ENCODE measurements around the gene RDH14. TPM values are rescaled to one million over a fixed set of nuclear protein-coding genes. Genes with fewer than 3 reads are reported as not detected.
A peak's percentile ranks its signal among the peaks of the same experiment; 100 is the strongest.

RDH14 gene, protein sequence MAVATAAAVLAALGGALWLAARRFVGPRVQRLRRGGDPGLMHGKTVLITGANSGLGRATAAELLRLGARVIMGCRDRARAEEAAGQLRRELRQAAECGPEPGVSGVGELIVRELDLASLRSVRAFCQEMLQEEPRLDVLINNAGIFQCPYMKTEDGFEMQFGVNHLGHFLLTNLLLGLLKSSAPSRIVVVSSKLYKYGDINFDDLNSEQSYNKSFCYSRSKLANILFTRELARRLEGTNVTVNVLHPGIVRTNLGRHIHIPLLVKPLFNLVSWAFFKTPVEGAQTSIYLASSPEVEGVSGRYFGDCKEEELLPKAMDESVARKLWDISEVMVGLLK
- total RNA-seq = 10 to 100 TPM; 18.8 to 19.4 TPM

DNA sequence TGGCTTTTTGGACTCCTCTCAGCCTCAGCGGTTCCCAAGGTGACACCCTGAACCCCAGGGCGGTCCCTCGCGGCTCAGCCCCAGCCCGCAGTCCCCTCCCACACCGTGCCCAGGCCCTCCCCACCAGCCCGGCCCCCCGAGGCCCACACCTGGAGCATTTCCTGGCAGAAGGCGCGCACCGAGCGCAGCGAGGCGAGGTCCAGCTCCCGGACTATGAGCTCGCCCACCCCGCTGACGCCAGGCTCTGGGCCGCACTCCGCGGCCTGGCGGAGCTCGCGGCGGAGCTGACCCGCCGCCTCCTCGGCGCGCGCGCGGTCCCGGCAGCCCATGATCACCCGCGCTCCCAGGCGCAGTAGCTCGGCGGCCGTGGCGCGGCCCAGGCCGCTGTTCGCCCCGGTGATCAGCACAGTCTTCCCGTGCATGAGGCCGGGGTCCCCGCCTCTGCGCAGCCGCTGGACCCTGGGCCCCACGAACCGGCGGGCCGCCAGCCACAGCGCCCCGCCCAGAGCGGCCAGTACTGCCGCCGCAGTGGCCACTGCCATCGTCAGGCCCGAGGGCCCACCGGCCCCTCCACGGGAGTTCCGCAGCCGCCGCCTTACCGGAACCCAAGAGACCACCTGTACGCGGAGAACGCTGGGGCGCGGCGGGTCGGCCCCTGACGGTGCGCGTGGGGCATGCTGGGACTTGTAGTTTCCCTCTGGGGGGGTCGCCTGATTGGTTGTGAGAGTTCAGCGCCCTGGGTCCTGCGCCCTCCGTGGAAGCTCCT is at the start of gene RDH14:
Gene RDH14, minus strand, starts transcription at position 623 of the 766 bp plus-strand sequence. Its CDS starts 81 bp downstream, at position 542.
- DNase-seq = peak; percentile 96
- H3K36me3 Mint-ChIP-seq (ENCODE audit: low read depth) = peaks cover 46% of the 10 kb centered on the region
- peak within 1 kb of the TSS; percentile 93 for H3K4me3 Mint-ChIP-seq
- ChIA-PET CTCF (interaction anchor here (1.0 to 1.4 kb wide), 3 partner anchors 10 to 40 kb away, joined by 3 to 4 read pairs (median 3); no protein-coding TSS in a partner anchor), POLR2A (interaction anchor here (0.6 to 1.8 kb wide), 4 partner anchors 10 to 1341 kb away, joined by 3 to 6 read pairs (median 4); partner anchors contain the start of gene TTC32)
- ATAC-seq = peak; percentile 93
- peak within 1 kb of the TSS; percentile 95 for H3K27ac Mint-ChIP-seq
- intact Hi-C loops (cut with micrococcal nuclease) = no loop called here
- H3K27me3 Mint-ChIP-seq = no peaks in the 10 kb centered on the region
- peaks cover 3% of the 10 kb centered on the region for H3K9me3 Mint-ChIP-seq
- TF ChIP-seq, protein P1, sequence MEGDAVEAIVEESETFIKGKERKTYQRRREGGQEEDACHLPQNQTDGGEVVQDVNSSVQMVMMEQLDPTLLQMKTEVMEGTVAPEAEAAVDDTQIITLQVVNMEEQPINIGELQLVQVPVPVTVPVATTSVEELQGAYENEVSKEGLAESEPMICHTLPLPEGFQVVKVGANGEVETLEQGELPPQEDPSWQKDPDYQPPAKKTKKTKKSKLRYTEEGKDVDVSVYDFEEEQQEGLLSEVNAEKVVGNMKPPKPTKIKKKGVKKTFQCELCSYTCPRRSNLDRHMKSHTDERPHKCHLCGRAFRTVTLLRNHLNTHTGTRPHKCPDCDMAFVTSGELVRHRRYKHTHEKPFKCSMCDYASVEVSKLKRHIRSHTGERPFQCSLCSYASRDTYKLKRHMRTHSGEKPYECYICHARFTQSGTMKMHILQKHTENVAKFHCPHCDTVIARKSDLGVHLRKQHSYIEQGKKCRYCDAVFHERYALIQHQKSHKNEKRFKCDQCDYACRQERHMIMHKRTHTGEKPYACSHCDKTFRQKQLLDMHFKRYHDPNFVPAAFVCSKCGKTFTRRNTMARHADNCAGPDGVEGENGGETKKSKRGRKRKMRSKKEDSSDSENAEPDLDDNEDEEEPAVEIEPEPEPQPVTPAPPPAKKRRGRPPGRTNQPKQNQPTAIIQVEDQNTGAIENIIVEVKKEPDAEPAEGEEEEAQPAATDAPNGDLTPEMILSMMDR (IDR thresholded peaks at IDR 0.05) = no peak
- H3K4me1 Mint-ChIP-seq (ENCODE audit: low read depth) = peaks cover 39% of the 10 kb centered on the region

DNA sequence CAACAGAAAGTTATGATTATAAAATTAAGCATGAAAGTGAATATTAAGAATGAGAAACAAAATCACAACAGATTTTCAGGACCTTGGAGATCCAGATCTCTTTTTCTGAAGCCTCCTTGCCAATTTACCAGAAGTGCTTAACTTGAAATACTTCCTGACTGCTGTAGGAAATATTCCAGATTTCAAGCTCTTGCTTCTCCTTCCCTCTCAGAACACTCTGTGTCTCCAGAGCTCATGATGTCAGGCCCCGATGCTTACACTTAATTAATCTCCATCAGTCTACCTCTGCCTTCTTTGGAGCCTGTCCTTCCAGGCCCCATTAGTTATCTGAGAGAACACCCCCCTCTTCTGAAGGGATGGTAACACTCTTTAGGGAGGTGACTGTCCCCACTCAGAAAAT is 49.6 kb upstream of the RDH14 start:
- intact Hi-C loops (cut with micrococcal nuclease) = no loop called here
- DNase-seq (no peak), ATAC-seq (no peak)
- ChIA-PET CTCF (interaction anchor here (1.1 to 2.5 kb wide), 2 partner anchors 9 to 90 kb away, joined by 3 to 8 read pairs; no protein-coding TSS in a partner anchor), POLR2A (no interaction called here)
- Mint-ChIP-seq H3K36me3 (ENCODE audit: low read depth) (no peaks in the 10 kb centered on the region), H3K4me3 (no peak overlapping the region), H3K4me1 (ENCODE audit: low read depth) (no peaks in the 10 kb centered on the region), H3K9me3 (no peaks in the 10 kb centered on the region), H3K27me3 (no peaks in the 10 kb centered on the region), H3K27ac (no peak overlapping the region)
- TF ChIP-seq, protein P1 (IDR thresholded peaks at IDR 0.05) = no peak

DNA sequence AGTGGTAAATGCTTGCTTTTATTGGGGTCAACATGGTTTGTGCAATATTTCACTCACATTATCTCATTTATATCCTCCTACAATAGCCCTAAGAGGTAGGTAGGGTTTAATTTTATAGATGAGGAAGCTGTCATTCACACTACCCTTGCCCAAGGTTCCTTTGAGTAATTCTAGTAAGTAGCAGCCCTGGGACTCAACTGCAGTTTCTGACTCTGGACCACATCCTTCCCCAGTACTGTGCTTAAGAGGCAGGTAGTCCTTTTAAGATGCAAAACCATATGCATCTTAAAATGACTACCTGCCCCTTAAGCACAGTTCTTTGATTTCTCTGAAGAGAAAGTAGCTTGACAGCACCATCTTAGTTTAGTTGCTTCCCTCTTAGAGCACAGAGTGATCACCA is 44.7 kb upstream of the RDH14 start:
- Mint-ChIP-seq H3K4me1 (ENCODE audit: low read depth) (no peaks in the 10 kb centered on the region), H3K27me3 (no peaks in the 10 kb centered on the region), H3K9me3 (no peaks in the 10 kb centered on the region), H3K4me3 (no peak overlapping the region), H3K27ac (no peak overlapping the region), H3K36me3 (ENCODE audit: low read depth) (no peaks in the 10 kb centered on the region)
- ChIA-PET POLR2A (no interaction called here), CTCF (interaction anchor here (1.3 kb wide), 1 partner anchor 84 kb away, joined by 3 read pairs; no protein-coding TSS in a partner anchor)
- DNase-seq (no peak), ATAC-seq (peak; percentile 61)
- TF ChIP-seq, protein P1 (IDR thresholded peaks at IDR 0.05) = no peak
- intact Hi-C loops (cut with micrococcal nuclease) = no loop called here

DNA sequence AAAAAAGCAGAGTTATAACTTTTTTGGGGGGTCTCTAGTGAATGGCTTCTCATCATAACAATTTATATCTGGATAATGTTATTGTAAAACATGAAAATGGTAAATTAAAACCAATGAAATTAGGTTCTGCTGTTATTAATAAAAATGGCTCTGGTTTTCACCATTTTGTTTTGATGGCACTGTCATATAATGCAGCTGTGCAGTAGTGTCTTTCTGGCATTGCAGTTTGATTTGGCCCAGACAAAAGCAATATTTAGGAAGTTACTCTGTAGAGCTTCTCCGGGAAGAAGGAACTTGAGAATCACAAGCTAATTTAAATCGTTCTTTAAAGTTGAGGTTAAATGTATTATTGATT is 44.1 kb upstream of the RDH14 start:
- ChIA-PET POLR2A (no interaction called here), CTCF (no interaction called here)
- H3K36me3 Mint-ChIP-seq (ENCODE audit: low read depth) = no peaks in the 10 kb centered on the region
- H3K27me3 Mint-ChIP-seq = no peaks in the 10 kb centered on the region
- intact Hi-C loops (cut with micrococcal nuclease) = no loop called here
- H3K4me1 Mint-ChIP-seq (ENCODE audit: low read depth) = no peaks in the 10 kb centered on the region
- H3K27ac Mint-ChIP-seq = no peak overlapping the region
- DNase-seq (no peak), ATAC-seq (no peak)
- TF ChIP-seq, protein P1 (IDR thresholded peaks at IDR 0.05) = no peak
- no peaks in the 10 kb centered on the region for H3K9me3 Mint-ChIP-seq
- no peak overlapping the region for H3K4me3 Mint-ChIP-seq

All from activated CD8-positive, alpha-beta T cell treated with anti-CD3 and anti-CD28 coated beads for 36 hours (primary cell).